K562 (cell line): ENCODE measurements around the gene GYPE. TPM values are rescaled to one million over a fixed set of nuclear protein-coding genes. Genes with fewer than 3 reads are reported as not detected.
"Not testable (repeated sequence)": the region's sequence is repeated elsewhere in the genome, so short reads cannot be mapped to it uniquely, and the experiment has no call there.

ENCODE experiments used
- ATAC-seq: fragments of 200-7000 bp; cut with Tn5 transposase; 3 replicates; pipeline ENCODE4 v1.9.1; 2020; ENCODE audit warnings: moderate library complexity
- BruUV-seq: library from RNA; stranded (reverse); fragments of 400-500 nt; replicated peaks from 2 replicates; lab custom pipeline; 2021; lab: Mats Ljungman, UMichigan
- CTCF ChIA-PET: fragments of 300-600 bp; formaldehyde crosslinking; extraction: SDS; loops from one replicate; lab custom pipeline; 2021; ENCODE audit warnings: low intra/inter-chr PET ratio; lab: Yijun Ruan, JAX
- POLR2A ChIA-PET: fragments of 300-600, 350-650 bp; sonication (Branson Sonifier 250); formaldehyde crosslinking; extraction: SDS; loops from one replicate; lab custom pipeline; 2021; ENCODE audit warnings: antibody characterized with exemption, inconsistent platforms; lab: Yijun Ruan, JAX
- DNase-seq, 4 experiments: peaks; one replicate each; pipeline versions ENCODE4 v3.0.0 to v3.0.0-alpha.2; 2011 to 2018; ENCODE audit warnings: low spot score in 3 of 4, mixed read lengths in 3 of 4; ENCODE audit errors: extremely low read depth in 1 of 4
- FAIRE-seq: peaks from 2 replicates; lab custom pipeline; 2011; peaks lifted over from hg19 to GRCh38; lab: Jason Lieb, UNC
- H2AFZ ChIP-seq: 2 replicates; pipeline ENCODE4 v1.6.0; 2011; ENCODE audit warnings: low read depth, low read length, control low read depth, inconsistent platforms
- H3K27ac ChIP-seq: fragments of 200-600 bp; 3 replicates; pipeline ENCODE4 v1.8.0; 2011; ENCODE audit warnings: low read depth, mild to moderate bottlenecking, control low read depth, inconsistent platforms, low read length, moderate library complexity, mixed read lengths; ENCODE audit errors: extremely low read depth
- H3K27me3 ChIP-seq, 2 experiments: fragments of 300-600 bp in 1 of 2; 2 replicates in 1 of 2; 3 replicates in 1 of 2; pipeline versions ENCODE4 v1.6.0 to v1.8.0; 2011; ENCODE audit warnings: inconsistent platforms in 2 of 2, low read length in 2 of 2, mild to moderate bottlenecking in 1 of 2, mixed read lengths in 1 of 2, moderate library complexity in 1 of 2; ENCODE audit not compliant: control insufficient read depth in 2 of 2, insufficient read depth in 2 of 2
- H3K36me3 ChIP-seq: fragments of 300-600 bp; 3 replicates; pipeline ENCODE4 v1.8.0; 2011; ENCODE audit warnings: mild to moderate bottlenecking, low read length, inconsistent platforms; ENCODE audit not compliant: control insufficient read depth, insufficient read depth
- H3K4me1 ChIP-seq, 2 experiments: fragments of 200-600 bp in 1 of 2; replicated peaks in 1 of 2; 2 replicates in 1 of 2; 3 replicates in 1 of 2; pipeline versions ENCODE4 v1.5.1 to v1.8.0; 2011; ENCODE audit warnings: inconsistent platforms in 2 of 2, low read length in 2 of 2, mild to moderate bottlenecking in 1 of 2, mixed read lengths in 1 of 2, moderate library complexity in 1 of 2; ENCODE audit not compliant: control insufficient read depth in 2 of 2, insufficient read depth in 2 of 2
- H3K4me2 ChIP-seq: 2 replicates; pipeline ENCODE4 v1.6.1; 2011; ENCODE audit warnings: low read length, control low read depth, inconsistent platforms, mixed read lengths; ENCODE audit not compliant: insufficient read depth
- H3K4me3 ChIP-seq: fragments of 200-600 bp; sonication (generic), shearing (Covaris generic); 2 replicates; pipeline ENCODE4 v1.5.1; 2016; ENCODE audit warnings: control low read depth, inconsistent platforms
- H3K79me2 ChIP-seq: fragments of 200-600 bp; 3 replicates; pipeline ENCODE4 v1.8.0; 2011; ENCODE audit warnings: low read length, inconsistent platforms; ENCODE audit not compliant: control insufficient read depth, insufficient read depth
- H3K9ac ChIP-seq, 2 experiments: 2 replicates each; pipeline versions ENCODE4 v1.6.0 to v1.6.1; 2011; ENCODE audit warnings: low read depth in 2 of 2, low read length in 2 of 2, control low read depth in 1 of 2, inconsistent platforms in 1 of 2, mild to moderate bottlenecking in 1 of 2, mixed read lengths in 1 of 2; ENCODE audit not compliant: insufficient read depth in 1 of 2
- H3K9me1 ChIP-seq: one replicate; pipeline ENCODE4 v1.6.0; 2011; ENCODE audit warnings: inconsistent platforms, mild to moderate bottlenecking, low read length, moderate library complexity; ENCODE audit not compliant: control insufficient read depth, insufficient read depth
- H3K9me3 ChIP-seq: replicated peaks from 2 replicates; pipeline ENCODE4 v1.5.1; 2011; ENCODE audit warnings: low read depth, low read length, inconsistent platforms; ENCODE audit not compliant: control insufficient read depth, insufficient read depth
- H4K20me1 ChIP-seq: replicated peaks from 2 replicates; pipeline ENCODE4 v1.6.1; 2011; ENCODE audit warnings: low read length, inconsistent platforms, mixed read lengths; ENCODE audit not compliant: control insufficient read depth, insufficient read depth
- ARID1B ChIP-seq: fragments of 450-650 bp; IDR thresholded peaks from 2 replicates; pipeline ENCODE4 v1.6.1; 2016; ENCODE audit warnings: antibody characterized with exemption, mild to moderate bottlenecking, inconsistent platforms
- ATF7 ChIP-seq: fragments of 450-650 bp; IDR thresholded peaks from 2 replicates; pipeline ENCODE4 v1.7.1; 2014; ENCODE audit warnings: mild to moderate bottlenecking, moderate library complexity
- CBFA2T2 ChIP-seq: fragments of 450-650 bp; conservative IDR thresholded peaks from 2 replicates; pipeline ENCODE4 v1.6.1; 2017; ENCODE audit warnings: mild to moderate bottlenecking
- CBFA2T3 ChIP-seq: fragments of 450-650 bp; IDR thresholded peaks from 2 replicates; pipeline ENCODE4 v1.6.1; 2017
- CTBP1 ChIP-seq: fragments of 450-650 bp; IDR thresholded peaks from 2 replicates; pipeline ENCODE4 v1.6.1; 2016; ENCODE audit warnings: borderline replicate concordance
- DMBX1 ChIP-seq: fragments of 250-450 bp; sonication (Bioruptor Pico); IDR thresholded peaks from 2 replicates; pipeline ENCODE4 v1.8.0; 2022; ENCODE audit warnings: inconsistent platforms, mild to moderate bottlenecking, moderate library complexity, borderline replicate concordance
- DPF2 ChIP-seq: fragments of 450-650 bp; IDR thresholded peaks from 2 replicates; pipeline ENCODE4 v1.6.1; 2016
- HMBOX1 ChIP-seq: sonication (generic); IDR thresholded peaks from 2 replicates; pipeline ENCODE4 v1.6.1; 2016
- MEIS2 ChIP-seq: fragments of 450-650 bp; IDR thresholded peaks from 2 replicates; pipeline ENCODE4 v1.6.1; 2014; ENCODE audit warnings: mild to moderate bottlenecking; ENCODE audit not compliant: partially characterized antibody
- PKNOX1 ChIP-seq: fragments of 450-650 bp; IDR thresholded peaks from 2 replicates; pipeline ENCODE4 v1.6.1; 2016
- RCOR1 ChIP-seq, 2 experiments: IDR thresholded peaks; 2 replicates each; pipeline ENCODE4 v1.6.1; 2012; ENCODE audit warnings: low read depth in 2 of 2, low read length in 2 of 2, borderline replicate concordance in 1 of 2, improper control_type of control experiment in 1 of 2
- SMARCE1 ChIP-seq: fragments of 450-650 bp; IDR thresholded peaks from 2 replicates; pipeline ENCODE4 v1.7.1; 2016; ENCODE audit warnings: mild to moderate bottlenecking
- TCF3 ChIP-seq: sonication (generic); formaldehyde crosslinking; IDR thresholded peaks from 2 replicates; pipeline ENCODE4 v1.4.0; 2020; ENCODE audit warnings: mild to moderate bottlenecking, missing genetic modification reagents
- TEAD4 ChIP-seq, 2 experiments: sonication (generic) in 1 of 2; formaldehyde crosslinking in 1 of 2; IDR thresholded peaks; 2 replicates each; pipeline versions ENCODE4 v1.6.1 to v1.8.0; 2012 to 2022; ENCODE audit warnings: borderline replicate concordance in 1 of 2, inconsistent platforms in 1 of 2, low read length in 1 of 2, mild to moderate bottlenecking in 1 of 2, missing genetic modification reagents in 1 of 2
- WGBS: fragments of 100-300 bp; shearing (Covaris generic); methylation state at CpG from one replicate; pipeline ENCODE4 v1.1.6; 2016; ENCODE audit warnings: low coverage, mixed read lengths; ENCODE audit not compliant: insufficient coverage; ENCODE audit errors: missing lambda C conversion rate; 5-methylcytosine and 5-hydroxymethylcytosine counted together
- in situ Hi-C: fragments of 300-500 bp; cut with MboI; formaldehyde crosslinking; loops from 4 replicates; pipeline ENCODE4 v1.15.0; 2018; ENCODE audit warnings: inconsistent platforms, mixed read lengths
- intact Hi-C: fragments of 100-400 bp; cut with micrococcal nuclease; formaldehyde crosslinking; loops from 2 replicates; pipeline ENCODE4 v1.14.2; 2022
- polyA plus RNA-seq, 8 experiments: library from polyadenylated mRNA; depleted of rRNA in 4 of 8; stranded (reverse) in 5 of 8; unstranded in 3 of 8; fragments of >200 nt; fragmentation: Nextera tagmentation in 2 of 8; fragmentation: Illumina TruSeq in 1 of 8; extraction: Ambion mirVana in 2 of 8; extraction: Trizol in 1 of 8; gene quantifications; 2 replicates each; pipeline versions ENCODE4 v1.2.1 to v1.2.3, GENCODE V29; 2011 to 2014; ENCODE audit warnings: inconsistent platforms in 1 of 8, missing spikeins in 1 of 8
- total RNA-seq, 7 experiments: library from RNA; depleted of rRNA in 6 of 7; stranded (reverse); fragments of >200 nt in 6 of 7; fragmentation: Illumina TruSeq in 2 of 7; extraction: Trizol in 2 of 7; gene quantifications; 2 replicates each; pipeline versions ENCODE4 v1.2.1 to v1.2.3, GENCODE V29; 2011 to 2021; ENCODE audit warnings: low replicate concordance in 1 of 7

The GYPE gene
- total and polyA plus RNA-seq, 9 of the 15 experiments (the other 6 are each of a cell fraction or from before 2014, with no cell fraction given): 16.8 to 108 (median 43.7) TPM

- H3K27me3 ChIP-seq; H4K20me1 ChIP-seq; POLR2A ChIA-PET; H3K79me2 ChIP-seq; H3K9ac ChIP-seq; CTCF ChIA-PET; H3K4me3 ChIP-seq; H3K9me3 ChIP-seq; in situ Hi-C loops; H3K9me1 ChIP-seq; H3K36me3 ChIP-seq; H2AFZ ChIP-seq; BruUV-seq; TF ChIP-seq TEAD4 (CRISPR knock-in tag; IDR thresholded peaks at IDR 0.05; ENCODE audit: borderline replicate concordance): not testable (repeated sequence)
- peak; percentile 46 for FAIRE-seq
- Histone ChIP-seq H3K4me2 (peak overlapping the region; percentile 25; the same call in 1 of the 2 replicates), H3K4me1 (peaks cover 0 to 13% of the 10 kb centered on the region in 2 experiments; a peak in 2 of 5 replicates), H3K27ac (peak overlapping the region; percentile 15; the same call in 1 of the 3 replicates)
- intact Hi-C loops: loop anchor here (10.0 kb wide), 1 partner anchor 47 kb away; the partner anchor contains the start of gene GYPE
- WGBS: 23% methylated on average over 6 of the region's 6 CpGs
- ATAC-seq: peak; percentile 79
- peak in 2 of 4 experiments; percentile 22 to 80 for DNase-seq
- peak; percentile 59 for TF ChIP-seq CTBP1
- peak; percentile 82 for TF ChIP-seq HMBOX1
- 0 out of 2 replicates have a peak, but pooled peaks have one; percentile 35 for TF ChIP-seq TCF3 (CRISPR knock-in tag)
- TF ChIP-seq PKNOX1: peak; percentile 18; the same call in 1 of the 2 replicates
- 0 out of 2 replicates have a peak, but pooled peaks have one; percentile 21 for TF ChIP-seq ATF7
- 0 out of 2 replicates have a peak, but pooled peaks have one; percentile 37 for TF ChIP-seq SMARCE1
- peak; percentile 77 for TF ChIP-seq MEIS2
- 0 out of 2 replicates have a peak, but pooled peaks have one; percentile 40 for TF ChIP-seq DPF2
- TF ChIP-seq CBFA2T3: peak; percentile 53
- 0 out of 2 replicates have a peak, but pooled peaks have one; percentile 29 for TF ChIP-seq ARID1B
- TF ChIP-seq DMBX1 (CRISPR knock-in tag): peak; percentile 33; the same call in 1 of the 2 replicates
- 0 out of 2 replicates have a peak, but pooled peaks have one; percentile 20 for TF ChIP-seq TEAD4 (IDR thresholded peaks at IDR 0.05; ENCODE audit: low read length)
- TF ChIP-seq CBFA2T2: peak; percentile 15; the same call in 1 of the 2 replicates
- peak in 1 of 2 experiments; percentile 37; a peak in 1 of 4 replicates for TF ChIP-seq RCOR1 (IDR thresholded peaks at IDR 0.05; ENCODE audit: borderline replicate concordance in 1 of 2, low read depth in 2 of 2, low read length in 2 of 2)
Measured at GRCh38 chr4:143857391-143858336, 47.7 kb downstream of the GYPE start.
